Transverse colon (tissue), 4 donors: ENCODE results near the gene SEMA3F.

ENCODE experiments used
- EP300 ChIP-seq: sonication (generic); formaldehyde crosslinking; IDR thresholded peaks from one replicate; pipeline ENCODE4 v1.6.1; 2017; ENCODE audit warnings: antibody characterized with exemption, low read depth
- POLR2A ChIP-seq: fragments of 450-650 bp; IDR thresholded peaks from one replicate; pipeline ENCODE4 v1.6.1; 2016; ENCODE audit warnings: antibody characterized with exemption, mild to moderate bottlenecking, moderate library complexity
- POLR2AphosphoS5 ChIP-seq, 3 donors: sonication (generic); formaldehyde crosslinking; IDR thresholded peaks; one replicate each; pipeline ENCODE4 v1.6.1; 2016; ENCODE audit warnings: antibody characterized with exemption in 3 of 3
- TF ChIP-seq, protein P1 (sequence below), 5 experiments: fragments of 200-600 bp in 3 of 5; fragments of 450-650 bp in 2 of 5; sonication (generic) in 3 of 5; IDR thresholded peaks; 1 replicate in 2 of 5; 2 replicates in 3 of 5; pipeline ENCODE4 v1.5.1; 2016 to 2017; ENCODE audit warnings: antibody characterized with exemption in 5 of 5, inconsistent platforms in 3 of 5, mild to moderate bottlenecking in 2 of 5, moderate library complexity in 1 of 5

DNA sequence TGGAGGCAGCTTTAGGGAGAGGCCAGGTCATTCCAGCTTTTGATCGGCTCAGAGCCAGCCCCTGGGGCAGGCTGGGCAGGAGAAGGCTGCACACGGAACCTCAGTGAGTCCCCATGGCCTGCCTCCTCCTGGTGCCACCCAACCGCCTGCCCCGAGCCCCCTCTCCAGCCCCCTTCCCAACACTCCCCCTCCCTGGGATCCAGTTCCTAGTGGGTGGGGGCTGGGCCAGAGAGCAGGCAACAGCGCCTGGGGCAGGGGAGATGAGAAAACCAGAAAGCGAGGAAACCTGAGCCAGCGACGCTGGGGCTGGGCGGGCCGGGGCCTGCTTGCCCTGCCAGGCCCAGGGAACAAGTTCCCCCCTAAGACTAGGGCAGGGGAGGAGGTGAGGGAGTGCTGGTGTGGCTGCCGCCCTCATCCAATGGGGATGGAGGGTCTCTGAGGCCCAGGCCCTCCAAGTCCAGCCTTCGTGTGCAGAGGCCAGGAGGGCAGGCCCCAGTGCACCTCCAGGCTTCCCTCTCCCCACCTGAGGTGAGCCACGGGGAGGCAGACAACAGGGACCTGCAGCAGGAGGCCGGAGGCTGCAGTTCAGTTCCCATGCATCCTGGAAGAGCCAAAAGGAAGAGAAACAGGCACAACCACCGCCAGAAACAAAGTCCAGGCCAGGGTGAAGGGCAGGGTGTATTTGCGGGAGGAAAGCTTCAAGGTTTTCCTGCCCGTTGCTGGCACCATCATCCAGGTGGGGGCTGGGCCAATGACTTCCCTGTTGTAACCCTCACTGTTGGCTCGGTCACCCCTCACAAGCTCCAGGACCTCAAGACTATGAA, 4.0 kb upstream of the SEMA3F start:
- no peak for TF ChIP-seq EP300
- TF ChIP-seq POLR2A = no peak
- TF ChIP-seq, protein P1, sequence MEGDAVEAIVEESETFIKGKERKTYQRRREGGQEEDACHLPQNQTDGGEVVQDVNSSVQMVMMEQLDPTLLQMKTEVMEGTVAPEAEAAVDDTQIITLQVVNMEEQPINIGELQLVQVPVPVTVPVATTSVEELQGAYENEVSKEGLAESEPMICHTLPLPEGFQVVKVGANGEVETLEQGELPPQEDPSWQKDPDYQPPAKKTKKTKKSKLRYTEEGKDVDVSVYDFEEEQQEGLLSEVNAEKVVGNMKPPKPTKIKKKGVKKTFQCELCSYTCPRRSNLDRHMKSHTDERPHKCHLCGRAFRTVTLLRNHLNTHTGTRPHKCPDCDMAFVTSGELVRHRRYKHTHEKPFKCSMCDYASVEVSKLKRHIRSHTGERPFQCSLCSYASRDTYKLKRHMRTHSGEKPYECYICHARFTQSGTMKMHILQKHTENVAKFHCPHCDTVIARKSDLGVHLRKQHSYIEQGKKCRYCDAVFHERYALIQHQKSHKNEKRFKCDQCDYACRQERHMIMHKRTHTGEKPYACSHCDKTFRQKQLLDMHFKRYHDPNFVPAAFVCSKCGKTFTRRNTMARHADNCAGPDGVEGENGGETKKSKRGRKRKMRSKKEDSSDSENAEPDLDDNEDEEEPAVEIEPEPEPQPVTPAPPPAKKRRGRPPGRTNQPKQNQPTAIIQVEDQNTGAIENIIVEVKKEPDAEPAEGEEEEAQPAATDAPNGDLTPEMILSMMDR (IDR thresholded peaks at IDR 0.05) = no peak
- no peak for TF ChIP-seq POLR2AphosphoS5 (IDR thresholded peaks at IDR 0.05)
